Sigmoid colon (tissue), 7 donors: ENCODE data around the gene BCL7C. TPM values are rescaled to one million over a fixed set of nuclear protein-coding genes. Genes with fewer than 3 reads are reported as not detected.
"Not testable (repeated sequence)": the region's sequence is repeated elsewhere in the genome, so short reads cannot be mapped to it uniquely, and the experiment has no call there.

Source experiments
- DNase-seq: peaks from one replicate; pipeline ENCODE4 v3.0.0-alpha.2; 2019
- H3K27ac ChIP-seq, 4 donors: fragments of 200-600 bp; sonication (generic); one replicate each; pipeline ENCODE4 v1.5.1; 2016 to 2019; ENCODE audit warnings: mild to moderate bottlenecking in 1 of 4
- H3K27me3 ChIP-seq, 3 donors: fragments of 200-600 bp; sonication (generic); one replicate each; pipeline ENCODE4 v1.5.1; 2019; ENCODE audit warnings: mild to moderate bottlenecking in 1 of 3
- H3K36me3 ChIP-seq, 4 donors: fragments of 200-600 bp; sonication (generic); one replicate each; pipeline ENCODE4 v1.5.1; 2016 to 2019
- H3K4me1 ChIP-seq, 4 donors: fragments of 200-600 bp; sonication (generic); one replicate each; pipeline ENCODE4 v1.5.1; 2017 to 2019
- H3K4me3 ChIP-seq, 4 donors: fragments of 200-600 bp; sonication (generic); one replicate each; pipeline ENCODE4 v1.5.1; 2017 to 2019; ENCODE audit warnings: mild to moderate bottlenecking in 2 of 4, moderate library complexity in 1 of 4
- H3K9me3 ChIP-seq, 4 donors: fragments of 200-600 bp in 3 of 4; sonication (generic) in 3 of 4; one replicate each; pipeline versions ENCODE4 v1.5.1 to v1.6.1; 2013 to 2019
- CTCF ChIP-seq, 4 experiments: fragments of 450-650 bp in 3 of 4; fragments of 200-600 bp in 1 of 4; IDR thresholded peaks; one replicate each; pipeline ENCODE4 v1.5.1; 2016 to 2019; ENCODE audit warnings: antibody characterized with exemption in 4 of 4, mild to moderate bottlenecking in 3 of 4, moderate library complexity in 2 of 4
- EP300 ChIP-seq, 4 donors: sonication (generic); formaldehyde crosslinking; IDR thresholded peaks; one replicate each; pipeline ENCODE4 v1.6.1; 2017; ENCODE audit warnings: antibody characterized with exemption in 4 of 4
- POLR2A ChIP-seq, 2 donors: fragments of 450-650 bp; IDR thresholded peaks; one replicate each; pipeline ENCODE4 v1.6.1; 2016; ENCODE audit warnings: antibody characterized with exemption in 2 of 2, mild to moderate bottlenecking in 2 of 2, moderate library complexity in 2 of 2
- POLR2AphosphoS5 ChIP-seq, 4 donors: sonication (generic); formaldehyde crosslinking; IDR thresholded peaks; one replicate each; pipeline ENCODE4 v1.6.1; 2017; ENCODE audit warnings: antibody characterized with exemption in 4 of 4
- WGBS, 2 donors: extraction: QIAGEN DNeasy Blood & Tissue Kit; methylation state at CpG; one replicate each; pipeline ENCODE4 v1.1.7; 2013; 5-methylcytosine and 5-hydroxymethylcytosine counted together
- intact Hi-C: fragments of 100-400 bp; cut with DNase I; formaldehyde crosslinking; loops from one replicate; pipeline ENCODE4 v1.15.1; 2023
- polyA plus RNA-seq, 3 donors: library from polyadenylated mRNA; stranded (reverse); fragments of 200-250 nt; gene quantifications; one replicate each; pipeline ENCODE4 v1.2.3, GENCODE V29; 2013
- total RNA-seq, 4 donors: library from RNA; depleted of rRNA; stranded (reverse); fragments of >200 nt; gene quantifications; one replicate each; pipeline ENCODE4 v1.1.0, GENCODE V29; 2016
- donor health status: healthy with polysubstance abuse.
- donor health status: Bipolar disorder and iron deficiency.
- donor health status: healthy.

The BCL7C gene
- total and polyA plus RNA-seq, 7 donors: 27.9 to 63.1 (median 45.7) TPM

DNA sequence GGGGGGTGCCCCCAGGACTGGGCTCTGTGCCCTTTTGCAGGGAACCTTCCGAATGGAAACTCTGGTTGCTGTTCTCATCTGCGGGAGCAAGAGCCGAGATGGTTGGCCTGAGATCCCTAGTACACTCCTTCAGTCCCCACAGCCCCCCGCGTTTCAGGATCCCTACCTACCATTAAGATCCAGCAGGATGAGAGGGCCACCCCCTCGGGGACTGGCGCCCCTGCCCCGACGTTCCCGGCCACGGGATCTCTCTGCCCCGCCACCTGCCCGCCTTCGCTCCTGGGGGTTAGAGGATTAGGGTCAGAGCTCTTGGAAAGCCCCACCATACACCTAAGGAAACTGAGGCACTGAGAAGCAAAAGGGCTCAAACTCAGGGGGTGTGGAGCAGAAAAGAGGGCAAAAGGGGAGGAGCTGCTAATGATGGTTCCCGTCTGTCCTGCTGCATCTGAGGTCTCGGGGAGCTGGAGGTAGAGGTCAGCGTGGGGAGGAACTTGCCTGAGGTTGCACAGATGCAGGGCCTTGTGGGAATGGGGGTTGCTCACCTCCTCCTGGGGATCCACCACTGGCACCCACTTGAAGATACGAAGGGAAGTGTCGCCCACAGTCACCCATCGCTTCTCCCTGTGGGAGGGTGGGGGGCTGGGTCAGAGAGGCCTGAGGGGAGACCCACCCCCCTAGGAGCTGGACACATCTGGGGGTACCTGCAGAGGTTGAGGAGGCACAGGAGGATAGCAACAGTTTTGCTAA lies 1.0 kb downstream of the BCL7C start:
- TF ChIP-seq CTCF (IDR thresholded peaks at IDR 0.05): no peak
- peak overlapping the region; percentile 95 to 99 (median 98) for H3K27ac ChIP-seq
- intact Hi-C loops: loop anchor here (5.0 kb wide), 1 partner anchor 131 kb away; the partner anchor contains the start of genes CFAP119 and RNF40
- H3K4me1 ChIP-seq: peaks cover 0 to 48% (median 39%) of the 10 kb centered on the region in 4 donors
- H3K36me3 ChIP-seq: peaks cover 14 to 40% (median 20%) of the 10 kb centered on the region in 4 donors
- no peaks in the 10 kb centered on the region for H3K27me3 ChIP-seq
- H3K4me3 ChIP-seq: peak overlapping the region; percentile 74 to 94 (median 86)
- 63 to 64% methylated on average over 20 of the region's 20 CpGs for WGBS, 2 donors
- no peak for DNase-seq
- H3K9me3 ChIP-seq: no peaks in the 10 kb centered on the region

GRCh38 chr16:30891043-30891823 lies 2.6 kb downstream of the BCL7C start:
- not testable (repeated sequence) for H3K27me3 ChIP-seq, DNase-seq, H3K9me3 ChIP-seq, H3K4me3 ChIP-seq, H3K27ac ChIP-seq
- WGBS, 2 donors: 82 to 90% methylated on average over 15 of the region's 15 CpGs
- intact Hi-C loops: loop anchor here (5.0 kb wide), 1 partner anchor 129 kb away; the partner anchor contains the start of genes CFAP119 and RNF40
- H3K4me1 ChIP-seq: peaks cover 0 to 35% (median 33%) of the 10 kb centered on the region in 4 donors
- peaks cover 18 to 54% (median 23%) of the 10 kb centered on the region in 4 donors for H3K36me3 ChIP-seq

- H3K27ac ChIP-seq: no peak overlapping the region
- no peak for TF ChIP-seq POLR2AphosphoS5 (IDR thresholded peaks at IDR 0.05)
- no peak for TF ChIP-seq EP300 (IDR thresholded peaks at IDR 0.05)
- no peak for TF ChIP-seq POLR2A (IDR thresholded peaks at IDR 0.05)
- TF ChIP-seq CTCF (IDR thresholded peaks at IDR 0.05): no peak
- no peaks in the 10 kb centered on the region for H3K9me3 ChIP-seq
- H3K4me1 ChIP-seq: peaks cover 0 to 21% (median 19%) of the 10 kb centered on the region in 4 donors
- H3K36me3 ChIP-seq: peaks cover 18 to 66% (median 25%) of the 10 kb centered on the region in 4 donors
- no peaks in the 10 kb centered on the region for H3K27me3 ChIP-seq
- WGBS, 2 donors: 89 to 94% methylated on average over 5 of the region's 5 CpGs
- intact Hi-C loops: loop anchor here (5.0 kb wide), 1 partner anchor 127 kb away; the partner anchor contains the start of genes CFAP119 and RNF40
- DNase-seq: no peak
- no peak overlapping the region for H3K4me3 ChIP-seq
Observed at GRCh38 chr16:30889721-30890120, 4.2 kb downstream of the BCL7C start.

- Histone ChIP-seq H3K4me1 (peaks cover 0 to 15% (median 12%) of the 10 kb centered on the region in 4 donors), H3K27me3 (no peaks in the 10 kb centered on the region), H3K36me3 (peaks cover 18 to 72% (median 25%) of the 10 kb centered on the region in 4 donors), H3K9me3 (no peaks in the 10 kb centered on the region), H3K27ac (no peak overlapping the region), H3K4me3 (no peak overlapping the region)
- DNase-seq: peak; percentile 65
- TF ChIP-seq POLR2AphosphoS5 (IDR thresholded peaks at IDR 0.05) (no peak), EP300 (IDR thresholded peaks at IDR 0.05) (no peak), POLR2A (IDR thresholded peaks at IDR 0.05) (no peak), CTCF (IDR thresholded peaks at IDR 0.05) (no peak)
- intact Hi-C loops: no loop called here
- WGBS, 2 donors: 90 to 92% methylated on average over 8 of the region's 8 CpGs
Observed at GRCh38 chr16:30888856-30889499, 4.9 kb downstream of the BCL7C start.
